Panc1 (cell line): Measurements from ENCODE around the gene KDM7A. TPM values are rescaled to one million over a fixed set of nuclear protein-coding genes. Genes with fewer than 3 reads are reported as not detected.

Experiments
- ATAC-seq: fragments of 200-7000 bp; cut with Tn5 transposase; 2 replicates; pipeline ENCODE4 v1.9.1; 2020; ENCODE audit warnings: mild to moderate bottlenecking, moderate library complexity
- BruUV-seq: library from RNA; stranded (reverse); fragments of 400-500 nt; replicated peaks from 2 replicates; lab custom pipeline; 2021; lab: Mats Ljungman, UMichigan
- CTCF ChIA-PET: fragments of 300-600 bp; sonication (Branson Sonifier 250); formaldehyde crosslinking; loops from one replicate; lab custom pipeline; 2022; ENCODE audit warnings: antibody characterized with exemption; lab: Charles Lee
- POLR2A ChIA-PET: fragments of 300-600 bp; sonication (Branson Sonifier 250); formaldehyde crosslinking; loops from one replicate; lab custom pipeline; 2022; ENCODE audit warnings: antibody characterized with exemption; lab: Charles Lee
- DNase-seq: peaks from one replicate; pipeline ENCODE4 v3.0.0-alpha.2; 2010; ENCODE audit warnings: low read depth, low spot score
- H3K27ac ChIP-seq: 2 replicates; pipeline ENCODE4 v1.5.1; 2011; ENCODE audit warnings: mild to moderate bottlenecking, low read length, inconsistent platforms
- H3K27me3 ChIP-seq: fragments of 200-500 bp; sonication (Bioruptor generic); 2 replicates; pipeline ENCODE4 v1.6.0; 2014; ENCODE audit warnings: low read length, inconsistent platforms; ENCODE audit not compliant: control insufficient read depth, insufficient read depth
- H3K36me3 ChIP-seq: fragments of 200-500 bp; sonication (Bioruptor generic); 2 replicates; pipeline ENCODE4 v1.5.1; 2014; ENCODE audit warnings: inconsistent platforms, mild to moderate bottlenecking, low read length, moderate library complexity; ENCODE audit not compliant: control insufficient read depth, insufficient read depth
- H3K4me1 ChIP-seq: 2 replicates; pipeline ENCODE4 v1.5.1; 2011; ENCODE audit warnings: inconsistent platforms, mild to moderate bottlenecking, low read length, moderate library complexity; ENCODE audit not compliant: control insufficient read depth, insufficient read depth
- H3K4me3 ChIP-seq, 2 experiments: 2 replicates each; pipeline ENCODE4 v1.5.1; 2011 to 2012; ENCODE audit warnings: low read depth in 2 of 2, low read length in 2 of 2, mild to moderate bottlenecking in 2 of 2, inconsistent platforms in 1 of 2, moderate library complexity in 1 of 2
- H3K9me3 ChIP-seq: fragments of 200-500 bp; sonication (Bioruptor generic); 2 replicates; pipeline ENCODE4 v1.5.1; 2014; ENCODE audit warnings: low read depth, mild to moderate bottlenecking, inconsistent platforms, low read length, moderate library complexity; ENCODE audit not compliant: control insufficient read depth, insufficient read depth
- CTCF ChIP-seq: fragments of 450-650 bp; IDR thresholded peaks from 2 replicates; pipeline ENCODE4 v1.5.1; 2017; ENCODE audit warnings: mild to moderate bottlenecking
- POLR2AphosphoS5 ChIP-seq: IDR thresholded peaks from 2 replicates; pipeline ENCODE4 v1.6.1; 2012; ENCODE audit warnings: mild to moderate bottlenecking, low read depth, low read length, moderate library complexity
- REST ChIP-seq, 2 experiments: IDR thresholded peaks; 2 replicates each; pipeline ENCODE4 v1.6.1; 2011 to 2012; ENCODE audit warnings: low read depth in 2 of 2, control low read depth in 1 of 2, low read length in 1 of 2, mild to moderate bottlenecking in 1 of 2, moderate library complexity in 1 of 2; ENCODE audit not compliant: insufficient read depth in 1 of 2
- SIN3A ChIP-seq: IDR thresholded peaks from 2 replicates; pipeline ENCODE4 v1.6.1; 2012; ENCODE audit warnings: low read depth, mild to moderate bottlenecking, low read length, moderate library complexity, borderline replicate concordance; ENCODE audit not compliant: insufficient read depth
- TCF7L2 ChIP-seq: IDR thresholded peaks from 2 replicates; pipeline ENCODE4 v1.6.1; 2011; ENCODE audit warnings: mild to moderate bottlenecking, low read depth, low read length, inconsistent platforms
- in situ Hi-C: cut with HindIII; loops from 2 replicates; pipeline ENCODE4 v1.10.0; 2016; ENCODE audit warnings: low sequenced_read_pairs, low pct_unique_long_range_greater_than_20kb
- intact Hi-C: fragments of 100-400 bp; cut with micrococcal nuclease; formaldehyde crosslinking; loops from one replicate; pipeline ENCODE4 v1.10.0; 2022; ENCODE audit not compliant: unreplicated experiment
- total RNA-seq: library from RNA; stranded (reverse); gene quantifications from one replicate; pipeline ENCODE4 v1.2.1, GENCODE V29; 2021; ENCODE audit not compliant: unreplicated experiment

KDM7A gene
- total RNA-seq, 1 experiment from 2014 or later: 3.6 TPM

GRCh38 chr7:140206616-140207389 lies 30.0 kb upstream of the KDM7A start:
- Histone ChIP-seq H3K9me3 (no peaks in the 10 kb centered on the region), H3K27ac (no peak overlapping the region), H3K4me1 (no peaks in the 10 kb centered on the region), H3K27me3 (peaks cover 11% of the 10 kb centered on the region), H3K4me3 (no peak overlapping the region), H3K36me3 (no peaks in the 10 kb centered on the region)
- no TSS peak for BruUV-seq
- no peak for DNase-seq
- no peak for ATAC-seq
- CTCF ChIA-PET: no interaction called here
- in situ Hi-C loops (no loop called here), intact Hi-C loops (no loop called here)
- POLR2A ChIA-PET: no interaction called here
- TF ChIP-seq CTCF: no peak
- no peak for TF ChIP-seq SIN3A

GRCh38 chr7:140205600-140205999 lies 28.8 kb upstream of the KDM7A start:
- intact Hi-C loops: no loop called here
- TF ChIP-seq SIN3A (no peak), TCF7L2 (no peak), CTCF (no peak), REST (IDR thresholded peaks at IDR 0.05; ENCODE audit: insufficient read depth in 1 of 2, low read depth in 2 of 2, low read length in 1 of 2) (no peak), POLR2AphosphoS5 (no peak)
- CTCF ChIA-PET: no interaction called here
- no peaks in the 10 kb centered on the region for H3K36me3 ChIP-seq
- H3K4me3 ChIP-seq: no peak overlapping the region
- in situ Hi-C loops: no loop called here
- ATAC-seq (no peak), DNase-seq (no peak)
- H3K4me1 ChIP-seq: no peaks in the 10 kb centered on the region
- POLR2A ChIA-PET: no interaction called here
- no peak overlapping the region for H3K27ac ChIP-seq
- H3K27me3 ChIP-seq: peaks cover 11% of the 10 kb centered on the region
- BruUV-seq: no TSS peak
- H3K9me3 ChIP-seq: no peaks in the 10 kb centered on the region
